GM21515 (cell line): ENCODE results near the gene CBX6.

Source experiments
- ATAC-seq: cut with Tn5 transposase; IDR thresholded peaks from one replicate; pipeline ENCODE4 v1.9.1; 2021; ENCODE audit not compliant: unreplicated experiment

CBX6 gene

DNA sequence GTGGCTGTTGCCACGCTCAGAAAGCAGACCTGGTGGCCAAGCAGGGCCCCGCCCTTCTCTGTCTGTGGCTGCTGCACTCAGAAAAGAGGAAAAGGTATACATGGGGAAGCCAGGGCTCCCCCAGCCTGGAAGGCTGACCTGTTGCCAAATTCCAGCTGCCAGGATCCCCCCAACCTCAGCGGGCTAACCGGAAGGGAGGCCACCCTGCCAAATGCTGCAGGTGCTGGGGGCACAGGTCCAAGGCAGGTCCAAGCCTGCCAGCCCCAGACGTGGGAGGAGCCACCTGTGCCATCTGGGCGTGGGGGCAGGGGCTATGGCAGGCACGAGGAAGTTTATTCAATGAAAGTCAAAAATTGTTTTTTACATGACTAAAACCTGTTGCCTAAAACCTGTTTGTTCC is 30.8 kb downstream of the CBX6 start:
- ATAC-seq: no peak

DNA sequence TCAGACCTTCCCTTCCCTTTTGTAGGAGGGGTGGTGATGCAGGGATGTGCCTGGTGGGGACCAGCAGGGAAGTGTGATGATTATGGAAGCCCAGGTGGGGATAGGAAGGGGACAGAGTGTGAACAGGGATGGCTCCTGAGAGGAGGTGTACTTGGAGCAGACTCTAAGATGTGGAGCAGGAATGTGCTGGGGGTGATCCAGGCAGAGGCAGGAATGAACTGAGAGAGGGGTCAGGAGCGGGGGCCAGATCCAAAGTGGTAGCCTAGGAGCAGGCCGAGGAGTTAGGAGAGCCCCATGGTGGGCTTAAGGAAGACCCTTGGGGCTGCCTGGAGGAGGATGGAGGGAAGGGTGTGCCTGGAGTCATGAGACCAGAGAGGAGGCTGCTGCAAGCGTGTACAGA is 31.9 kb downstream of the CBX6 start:
- ATAC-seq: no peak

DNA sequence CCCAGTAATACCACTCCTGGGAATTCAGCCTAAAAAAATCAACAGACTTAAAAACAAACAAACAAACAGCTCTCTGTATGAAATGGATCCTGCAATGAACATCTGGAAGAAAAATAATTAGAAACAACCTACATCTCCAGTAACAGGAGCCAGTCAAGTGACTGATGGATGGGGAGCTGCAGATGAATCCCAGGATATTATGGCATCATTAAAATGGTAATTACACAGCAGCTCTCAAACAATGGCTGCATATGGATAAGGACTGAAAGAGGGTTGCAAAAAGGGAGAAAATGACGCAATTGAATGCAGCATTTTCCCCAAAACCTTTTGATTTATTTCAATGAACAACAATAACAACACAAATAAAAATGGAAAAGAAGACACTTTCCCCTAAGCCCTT is 32.3 kb downstream of the CBX6 start:
- no peak for ATAC-seq

GRCh38 chr22:38837414-38837928 is 34.5 kb downstream of the CBX6 start:
- ATAC-seq: no peak

- ATAC-seq: no peak
These were observed 36.1 kb downstream of the CBX6 start for GRCh38 chr22:38835888-38836301.

DNA sequence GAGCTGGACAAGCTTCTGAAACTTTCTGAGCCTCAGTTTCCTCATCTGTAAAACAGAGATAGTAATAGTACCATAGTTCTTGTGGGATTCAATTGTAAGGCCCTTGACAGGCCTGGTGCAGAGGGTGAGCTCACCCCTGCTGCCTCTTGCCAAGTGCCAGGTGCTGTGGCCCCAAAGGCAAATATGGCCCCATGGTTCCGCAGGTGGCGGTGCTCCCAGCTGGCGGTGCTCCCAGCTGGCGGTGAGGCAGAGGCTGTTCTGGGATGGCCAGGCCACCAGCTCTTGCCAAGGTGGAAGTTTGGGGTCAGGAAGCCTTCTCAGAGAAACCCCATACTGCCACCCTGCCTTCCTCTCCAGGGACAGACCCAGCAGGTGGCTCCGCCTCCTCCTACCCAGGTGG is 37.0 kb downstream of the CBX6 start:
- ATAC-seq: no peak

- ATAC-seq: no peak
These were observed 37.6 kb downstream of the CBX6 start for GRCh38 chr22:38834215-38834953.

- no peak for ATAC-seq
These were observed 39.0 kb downstream of the CBX6 start for GRCh38 chr22:38833061-38833460.

DNA sequence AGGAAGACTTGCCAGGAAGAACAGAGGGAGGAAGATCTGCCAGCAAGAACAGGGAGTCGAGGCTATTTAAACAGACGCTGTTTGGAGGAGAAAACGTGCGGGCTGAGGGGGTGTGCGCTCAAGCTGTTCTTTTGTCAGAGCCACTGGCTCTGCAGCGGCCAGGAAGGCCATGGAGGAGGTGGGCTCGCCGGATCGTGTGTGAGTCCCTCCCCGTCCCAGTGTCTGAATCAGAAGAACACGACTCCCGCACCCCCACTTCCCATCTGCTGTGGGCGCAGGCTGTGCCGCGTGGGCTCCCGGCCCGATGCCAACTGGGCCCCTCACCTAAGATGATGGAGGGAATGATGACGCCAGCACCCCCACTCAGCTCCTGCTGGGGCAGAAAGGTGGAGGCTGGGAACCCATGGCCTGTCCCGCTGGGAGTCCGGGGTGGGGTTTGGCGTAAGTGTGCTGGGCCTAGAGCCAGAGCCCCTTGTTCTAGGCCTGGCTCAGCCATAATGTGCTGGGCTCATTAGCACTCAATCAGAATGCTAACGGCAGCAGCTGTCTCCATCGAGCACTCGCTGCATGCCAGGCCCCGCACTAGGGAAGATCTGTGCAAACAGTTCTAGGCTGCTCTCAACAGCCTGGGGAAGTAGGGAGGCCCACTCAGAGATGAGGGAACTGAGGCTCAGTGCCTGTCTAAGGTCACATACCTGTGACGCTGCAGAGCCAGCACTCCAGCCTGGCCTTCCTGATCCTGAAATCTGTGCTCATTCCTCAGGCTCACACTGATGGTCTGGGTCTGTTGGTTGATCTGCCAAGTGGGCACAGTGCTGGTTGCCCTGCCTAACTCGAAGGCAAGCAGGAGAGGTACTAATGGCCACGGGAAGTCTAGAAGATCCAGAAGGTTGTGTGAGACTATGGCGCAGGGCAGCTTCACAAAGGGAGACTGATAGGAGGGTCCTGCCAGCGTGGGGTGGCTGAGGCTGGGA is 39.7 kb downstream of the CBX6 start:
- no peak for ATAC-seq

DNA sequence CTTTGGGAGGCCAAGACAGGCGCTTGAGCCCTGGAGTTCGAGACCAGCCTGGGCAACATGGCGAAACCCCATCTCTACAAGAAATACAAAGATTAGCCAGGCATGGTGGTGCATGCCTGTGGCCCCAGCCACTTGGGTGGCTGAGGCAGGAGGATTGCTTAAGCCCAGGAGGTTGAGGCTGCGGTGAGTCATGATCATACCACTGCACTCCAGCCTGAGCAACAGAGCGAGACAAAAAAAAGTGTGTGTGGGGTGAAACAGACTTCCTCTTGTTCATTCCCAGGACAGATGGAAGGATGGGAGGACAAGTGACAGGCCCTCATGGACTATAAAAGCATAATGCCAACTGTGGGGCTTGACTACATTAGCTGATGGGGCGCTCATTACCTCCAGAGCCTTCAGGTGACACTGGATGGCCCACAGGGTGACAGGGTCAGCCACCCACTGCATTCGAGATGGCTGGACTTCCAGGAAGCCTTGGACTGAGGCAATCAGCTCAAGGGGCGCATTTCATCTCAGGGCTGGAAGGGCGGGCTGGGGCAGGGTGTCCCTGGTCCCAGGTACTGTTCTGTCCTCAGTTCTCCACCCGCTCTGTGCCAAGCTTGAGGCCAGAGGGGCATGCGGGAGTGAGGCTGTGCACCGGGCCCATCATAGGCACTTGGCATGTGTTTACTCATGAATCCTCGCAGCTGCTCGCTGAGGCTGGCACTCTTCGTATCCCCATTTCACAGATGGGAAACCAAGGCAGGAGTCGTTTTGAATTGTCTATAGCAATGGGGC is 40.7 kb downstream of the CBX6 start:
- ATAC-seq: no peak

DNA sequence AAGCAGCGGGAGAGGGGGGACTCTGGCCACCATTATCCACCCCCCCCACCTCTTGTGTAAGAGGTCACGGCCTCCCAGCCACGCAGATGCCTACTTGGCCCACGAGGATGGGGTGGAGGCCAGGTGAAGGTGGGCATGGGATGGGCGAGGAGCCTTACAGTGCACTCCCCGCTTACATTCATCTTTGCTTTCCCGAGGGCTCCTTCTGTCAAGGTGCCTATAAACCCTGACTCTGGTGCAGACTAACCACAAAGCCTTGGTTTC is 41.2 kb downstream of the CBX6 start:
- ATAC-seq: no peak

DNA sequence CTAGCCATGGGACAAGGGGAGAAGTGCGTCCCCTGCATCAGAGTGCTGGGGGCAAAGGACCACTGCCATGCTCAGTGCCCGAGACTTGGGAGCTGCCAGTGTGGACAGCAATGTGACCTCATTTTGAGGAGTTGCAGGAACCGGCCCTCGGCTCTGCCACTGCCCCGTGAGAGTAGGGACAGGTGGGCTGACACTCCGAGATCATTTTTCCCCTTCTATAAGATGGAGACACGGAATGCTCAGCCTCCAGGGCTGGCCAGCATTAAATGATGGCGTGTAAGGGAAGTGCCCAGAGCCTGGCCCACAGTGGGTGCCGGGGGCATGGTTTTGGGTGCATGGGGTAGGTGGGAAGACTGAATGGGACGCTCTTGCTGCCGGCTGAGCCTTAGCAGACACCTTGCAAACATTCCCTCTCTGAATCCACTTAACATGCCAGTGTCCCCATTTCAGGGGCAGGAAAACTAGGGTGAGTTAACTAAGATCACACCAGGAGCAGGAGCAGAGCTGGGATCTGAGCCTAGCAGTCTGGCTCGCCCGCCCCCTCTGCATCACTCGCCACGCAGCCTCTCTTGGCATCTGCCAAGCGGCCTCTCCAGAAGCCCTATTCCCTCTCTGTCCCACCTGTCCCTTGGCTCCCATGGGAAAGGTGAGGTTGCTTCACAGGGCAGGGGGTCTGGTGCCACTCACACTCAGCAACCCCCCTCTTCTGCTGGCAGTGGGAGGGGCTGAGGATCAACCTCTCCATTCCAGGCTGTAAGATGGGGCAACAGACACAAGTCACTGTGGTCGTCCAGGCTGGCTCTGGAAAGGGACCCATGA is 41.8 kb downstream of the CBX6 start:
- ATAC-seq: no peak

DNA sequence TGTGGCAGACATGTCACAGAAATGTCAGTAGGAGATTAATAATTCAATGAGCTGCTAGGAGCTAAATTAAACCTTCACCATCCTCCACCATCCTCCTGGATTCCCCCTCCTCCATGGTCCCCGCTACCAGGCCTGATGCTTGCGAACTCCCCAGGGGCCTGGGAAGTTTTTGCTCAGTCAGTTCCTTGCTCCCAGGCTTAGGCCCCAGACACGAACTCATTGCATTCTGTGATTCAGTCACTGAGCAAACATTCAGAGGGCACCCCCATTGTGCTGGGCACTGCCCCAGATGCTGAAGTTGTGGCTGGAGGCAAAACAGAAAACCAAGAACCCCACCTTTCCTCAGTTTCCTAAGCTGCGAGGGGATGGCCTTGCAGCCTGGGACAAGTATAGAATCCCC is 42.5 kb downstream of the CBX6 start:
- no peak for ATAC-seq

DNA sequence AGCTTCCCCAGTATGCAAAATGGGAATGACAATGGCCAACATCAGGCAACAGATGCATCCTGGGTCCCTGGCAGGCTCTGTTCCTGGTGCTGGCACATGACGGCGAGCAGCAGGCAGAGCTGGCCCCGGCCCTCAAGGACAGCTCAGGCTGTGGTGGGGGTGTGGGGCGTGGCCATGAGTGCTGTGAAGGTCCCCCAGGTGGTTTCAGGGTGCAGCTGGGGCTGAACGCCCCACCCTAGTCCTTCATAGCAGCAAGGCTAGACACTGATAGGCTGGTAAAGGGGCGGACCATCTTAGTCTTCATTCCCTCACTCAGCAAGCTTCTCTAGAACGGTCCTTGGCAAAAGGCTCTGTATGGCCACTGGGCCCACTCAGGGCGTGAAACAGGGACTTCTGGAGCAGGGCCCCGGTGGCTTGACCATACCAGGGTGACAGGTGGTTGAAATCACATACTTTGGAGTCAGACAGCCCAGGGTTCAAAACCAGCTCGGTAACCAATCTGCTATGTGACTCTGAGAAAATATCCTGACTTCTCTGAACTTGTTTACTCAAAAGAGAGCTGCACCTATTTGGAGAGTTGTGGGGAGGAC is 43.3 kb downstream of the CBX6 start:
- no peak for ATAC-seq

GRCh38 chr22:38828191-38828590 is 43.8 kb downstream of the CBX6 start:
- ATAC-seq: no peak

DNA sequence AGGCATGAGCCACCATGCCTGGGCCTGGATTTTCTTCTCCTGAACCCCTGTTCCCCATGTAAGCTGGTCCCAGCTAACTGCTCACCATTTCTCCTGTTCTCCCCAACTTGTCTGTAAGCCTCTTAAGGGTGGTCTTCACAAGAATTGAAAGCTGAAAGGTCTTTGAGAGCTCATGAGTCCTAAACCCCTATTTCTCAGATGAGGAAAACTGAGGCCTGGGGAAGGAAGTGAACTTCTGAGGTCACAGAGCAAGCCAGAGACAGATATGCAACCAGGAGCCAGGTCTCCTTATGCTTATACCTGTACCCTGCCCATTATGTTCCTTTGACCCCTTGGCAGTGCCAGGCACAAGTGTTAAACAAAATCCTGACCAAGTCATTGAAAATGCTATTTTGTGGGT is 44.5 kb downstream of the CBX6 start:
- ATAC-seq: no peak

- no peak for ATAC-seq
These were observed 45.2 kb downstream of the CBX6 start for GRCh38 chr22:38826801-38827200.

DNA sequence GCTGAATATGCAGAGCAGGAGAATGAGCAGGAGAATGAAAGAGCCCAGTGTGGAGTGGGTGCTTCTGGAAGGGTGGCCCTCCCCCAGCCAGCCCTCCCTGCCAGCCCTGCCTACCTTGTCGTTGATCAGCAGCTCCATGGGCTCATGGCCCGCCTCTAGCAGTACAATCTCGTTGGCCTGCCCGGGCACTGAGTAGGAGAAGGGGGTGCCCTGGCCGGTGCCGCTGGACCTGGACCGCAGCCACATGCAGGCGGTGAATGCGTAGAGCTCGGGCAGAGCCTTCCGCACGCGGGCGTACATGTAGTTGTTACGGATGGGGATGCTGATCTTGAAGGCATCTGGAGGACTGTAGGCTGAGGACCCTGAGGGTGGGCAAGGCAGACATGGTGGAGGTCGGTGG is 45.6 kb downstream of the CBX6 start:
- ATAC-seq: no peak

DNA sequence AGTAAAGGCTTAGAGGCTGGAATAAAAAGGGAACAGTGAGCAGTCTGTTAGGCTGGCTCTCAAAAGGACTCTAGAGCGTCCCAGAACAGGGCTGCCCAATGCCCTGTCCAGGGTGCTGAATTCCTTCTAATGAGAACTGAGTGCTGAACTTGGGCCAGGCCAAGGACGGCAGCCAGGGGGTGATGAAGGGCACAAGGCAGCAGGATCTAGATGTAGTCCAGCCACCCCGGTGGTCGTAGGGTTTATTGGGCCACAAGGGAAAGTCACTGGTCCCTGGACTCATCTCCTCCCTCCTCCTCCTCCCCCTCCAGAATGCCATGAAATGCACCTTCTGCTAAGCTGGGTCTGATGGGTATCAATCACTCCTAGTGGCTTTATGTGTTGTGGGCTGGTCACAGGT is 47.4 kb downstream of the CBX6 start:
- ATAC-seq: no peak

- ATAC-seq: no peak
These were observed 48.4 kb downstream of the CBX6 start for GRCh38 chr22:38823637-38824036.
